RPMI8226 (cell line): ENCODE data around the gene PBX4.
A peak's percentile ranks its signal among the peaks of the same experiment; 100 is the strongest.
"Not testable (repeated sequence)": the region's sequence is repeated elsewhere in the genome, so short reads cannot be mapped to it uniquely, and the experiment has no call there.

Experiments used
- DNase-seq: peaks from one replicate; pipeline ENCODE4 v3.0.0-alpha.2; 2015

PBX4 gene

GRCh38 chr19:19618219-19619051, at the start of gene PBX4:
PBX4 (minus strand) TSS chr19:19618687; CDS start chr19:19618629, 58 bp downstream.
- DNase-seq = peak; percentile 96

GRCh38 chr19:19665420-19665948, 47.0 kb upstream of the PBX4 start:
- not testable (repeated sequence) for DNase-seq

GRCh38 chr19:19663256-19664120, 45.0 kb upstream of the PBX4 start, which contains the start of gene ATP13A1:
ATP13A1 (minus strand) TSS chr19:19663676; CDS start chr19:19663666, 10 bp downstream.
- peak; percentile 96 for DNase-seq

GRCh38 chr19:19662871-19663255, 44.4 kb upstream of the PBX4 start:
- no peak for DNase-seq

GRCh38 chr19:19662344-19662743, 43.9 kb upstream of the PBX4 start:
- DNase-seq = no peak

GRCh38 chr19:19661675-19662251, 43.3 kb upstream of the PBX4 start:
- peak; percentile 58 for DNase-seq

- no peak for DNase-seq
These were observed 42.7 kb upstream of the PBX4 start for GRCh38 chr19:19661141-19661674.

- no peak for DNase-seq
These were observed 41.3 kb upstream of the PBX4 start for GRCh38 chr19:19659646-19660245.

- DNase-seq = no peak
These were observed 38.9 kb upstream of the PBX4 start for GRCh38 chr19:19657397-19657783.

- DNase-seq = no peak
These were observed 38.2 kb upstream of the PBX4 start for GRCh38 chr19:19656451-19657396.

- no peak for DNase-seq
These were observed 37.3 kb upstream of the PBX4 start for GRCh38 chr19:19655641-19656343.

GRCh38 chr19:19655051-19655594, 36.6 kb upstream of the PBX4 start:
- DNase-seq = no peak

GRCh38 chr19:19654441-19654840, 36.0 kb upstream of the PBX4 start:
- no peak for DNase-seq

- no peak for DNase-seq
These were observed 35.2 kb upstream of the PBX4 start for GRCh38 chr19:19653597-19654147.

GRCh38 chr19:19652482-19653295, 34.2 kb upstream of the PBX4 start:
- DNase-seq = no peak

- DNase-seq = no peak
These were observed 32.6 kb upstream of the PBX4 start for GRCh38 chr19:19651076-19651475.

- DNase-seq = no peak
These were observed 31.8 kb upstream of the PBX4 start for GRCh38 chr19:19650331-19650730.

GRCh38 chr19:19649580-19649995, 31.1 kb upstream of the PBX4 start:
- DNase-seq = no peak

- DNase-seq = no peak
These were observed 30.7 kb upstream of the PBX4 start for GRCh38 chr19:19649155-19649554.
